HG02885 (cell line): ENCODE data around the gene KDM4B.

Experiments
- ATAC-seq: cut with Tn5 transposase; IDR thresholded peaks from one replicate; pipeline ENCODE4 v1.9.1; 2021; ENCODE audit warnings: mild to moderate bottlenecking; ENCODE audit not compliant: unreplicated experiment, poor library complexity

The KDM4B gene

DNA sequence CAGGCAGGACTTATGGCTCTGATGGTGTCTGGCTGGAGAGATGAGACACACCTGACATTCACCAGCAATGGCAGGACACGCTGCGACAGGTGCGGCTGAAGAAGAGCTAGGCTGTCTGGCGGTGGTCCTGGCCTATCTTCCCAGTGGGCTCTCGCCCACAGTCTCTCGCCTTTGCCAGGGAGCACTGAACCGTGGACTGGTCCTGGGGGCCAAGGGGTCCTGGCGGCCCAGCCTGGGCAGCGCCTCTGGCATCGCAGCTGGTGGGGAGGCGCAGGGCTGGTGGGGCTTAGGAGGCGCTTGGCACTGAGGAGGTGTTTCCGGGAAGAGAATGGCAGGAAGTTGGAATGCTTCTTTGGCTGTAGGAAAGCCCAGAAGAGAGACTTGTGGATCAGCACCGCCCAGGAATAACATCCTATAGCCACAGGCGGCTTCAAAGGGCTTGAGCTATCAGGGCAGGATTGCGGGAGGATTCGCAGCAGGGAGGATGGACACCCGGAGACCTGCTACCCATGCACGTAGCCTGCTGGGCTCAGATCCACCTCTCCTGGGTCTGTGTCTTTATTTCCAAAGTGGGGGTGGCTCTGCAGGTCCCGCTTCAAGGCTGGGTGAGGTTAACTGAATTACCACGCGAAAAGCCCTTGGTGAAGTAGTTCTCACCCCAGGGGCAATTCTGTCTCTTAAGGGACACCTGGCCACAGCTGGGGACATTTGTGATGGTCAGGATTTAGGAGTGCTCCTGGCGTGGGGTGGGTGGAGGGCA is 14.6 kb downstream of the KDM4B start:
- no peak for ATAC-seq

DNA sequence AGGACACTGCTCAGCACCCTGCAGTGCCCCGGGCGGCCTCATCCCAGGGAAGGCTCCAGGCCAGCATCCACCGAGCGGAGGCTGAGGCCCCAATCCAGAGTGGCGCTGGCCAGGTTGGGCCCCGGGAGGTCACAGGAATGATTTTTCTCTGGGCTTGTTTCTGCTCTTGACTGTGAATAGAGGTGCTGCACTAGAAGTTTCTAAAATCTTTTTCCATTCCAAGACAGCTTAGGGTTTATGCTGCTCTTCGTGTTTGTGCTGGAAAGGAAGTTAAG is 15.1 kb downstream of the KDM4B start:
- no peak for ATAC-seq

DNA sequence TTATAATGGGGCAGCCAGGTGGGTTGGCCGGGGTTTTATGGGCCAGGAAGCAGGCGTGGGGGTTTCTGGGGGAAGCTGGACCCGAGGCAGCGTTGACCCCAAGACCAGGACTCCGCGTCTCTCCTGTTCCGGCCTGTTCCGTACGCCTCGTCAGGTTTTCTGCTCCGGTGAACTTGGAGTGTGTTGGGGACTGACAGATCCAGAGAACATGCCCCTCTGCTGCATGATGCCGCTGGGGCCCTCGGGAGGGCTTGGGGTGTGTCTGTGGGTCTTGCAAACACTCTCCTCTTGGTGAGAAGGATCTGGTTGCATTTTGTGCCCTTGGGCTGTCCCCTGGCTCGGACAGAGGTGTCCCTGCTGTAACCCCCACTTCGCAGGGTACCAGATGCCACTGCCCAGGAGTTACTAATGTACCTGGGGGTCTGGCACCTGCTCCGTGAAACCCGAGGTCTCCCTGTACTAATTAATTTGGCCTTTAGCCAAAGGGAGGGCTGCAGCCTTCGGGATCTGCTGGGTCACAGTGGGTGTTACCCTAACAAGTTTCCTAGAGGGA is 15.6 kb downstream of the KDM4B start:
- no peak for ATAC-seq

DNA sequence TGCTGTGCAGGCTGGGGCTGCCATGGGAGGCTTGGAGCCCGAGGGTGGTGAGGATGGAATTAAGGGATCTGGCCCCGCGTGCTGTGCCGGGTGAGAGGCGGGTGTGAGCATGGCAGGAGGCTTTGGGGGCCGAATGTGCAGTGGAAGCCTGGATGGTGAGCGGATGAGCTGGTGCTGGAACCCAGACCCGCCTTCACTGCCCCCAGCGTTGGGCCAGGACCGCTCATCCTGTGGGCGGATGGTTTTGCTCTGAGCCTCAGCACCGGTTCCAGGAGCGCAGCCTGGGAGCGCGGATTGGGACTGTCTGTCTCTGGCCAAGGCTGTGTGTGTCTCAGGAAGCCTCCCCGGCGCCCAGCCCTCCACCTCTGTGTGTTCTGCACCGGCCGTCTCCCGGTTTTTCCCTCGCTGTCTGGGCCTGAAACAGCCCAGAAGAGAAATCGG is 16.7 kb downstream of the KDM4B start:
- no peak for ATAC-seq

DNA sequence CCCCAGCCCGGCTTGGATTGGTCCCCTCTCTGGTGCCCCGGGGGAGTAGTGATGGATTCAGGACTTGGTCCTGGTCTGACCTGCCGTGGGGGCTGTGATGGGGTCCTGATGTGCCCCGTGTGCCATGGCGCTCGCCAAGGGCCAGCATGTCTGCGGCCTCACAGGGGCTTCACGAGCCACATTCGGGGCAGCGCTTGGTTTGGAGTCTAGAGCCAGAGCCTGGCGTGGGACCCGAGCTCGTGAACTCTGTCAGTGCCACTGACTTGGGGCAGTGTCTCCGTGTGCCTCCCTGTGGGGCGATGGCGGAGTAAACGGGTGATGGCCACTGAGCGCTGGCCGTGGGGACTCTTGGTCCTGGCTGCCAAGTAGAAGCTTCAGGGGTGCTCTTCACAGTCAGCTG is 17.1 kb downstream of the KDM4B start:
- no peak for ATAC-seq

DNA sequence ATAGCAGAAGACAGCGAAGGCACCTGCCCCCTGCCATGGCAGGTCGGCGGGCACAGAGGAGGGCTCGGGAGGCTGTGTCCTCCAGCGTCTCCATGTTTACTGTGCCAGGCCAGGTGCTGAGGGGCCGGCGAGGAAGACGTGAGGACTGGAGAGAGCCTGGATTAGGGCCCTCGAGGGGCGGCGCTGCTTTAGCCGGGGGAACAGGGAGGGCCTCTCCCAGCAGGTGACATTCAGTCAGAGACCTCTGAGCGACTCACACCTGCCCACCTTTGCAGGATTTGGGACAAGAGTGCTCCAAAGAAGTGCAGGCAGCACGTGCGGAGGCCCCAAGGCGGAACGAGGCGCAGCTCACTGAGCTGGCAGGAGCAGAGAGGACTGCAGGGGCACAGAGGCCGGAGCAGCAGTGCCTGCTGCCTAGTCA is 17.6 kb downstream of the KDM4B start:
- no peak for ATAC-seq

DNA sequence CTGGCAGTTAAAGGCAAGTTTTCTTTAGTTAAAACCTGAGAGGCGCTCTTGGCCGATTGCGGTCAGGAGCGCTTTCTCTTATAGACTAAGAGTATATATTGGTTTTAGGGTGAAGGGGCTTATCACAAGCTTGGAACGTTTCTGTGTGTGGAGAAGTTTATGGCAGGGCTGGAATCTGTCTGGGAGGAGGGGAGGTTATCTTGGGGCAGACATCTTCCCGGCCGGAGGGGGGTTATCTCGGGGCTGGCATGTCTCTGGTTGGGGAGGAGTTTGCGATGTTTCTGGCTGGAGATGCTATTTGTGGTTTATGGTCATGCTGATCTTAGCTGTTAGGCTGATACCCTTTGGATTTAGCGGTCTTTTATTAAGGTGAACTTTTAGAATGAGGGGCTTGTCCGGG is 18.3 kb downstream of the KDM4B start:
- no peak for ATAC-seq

DNA sequence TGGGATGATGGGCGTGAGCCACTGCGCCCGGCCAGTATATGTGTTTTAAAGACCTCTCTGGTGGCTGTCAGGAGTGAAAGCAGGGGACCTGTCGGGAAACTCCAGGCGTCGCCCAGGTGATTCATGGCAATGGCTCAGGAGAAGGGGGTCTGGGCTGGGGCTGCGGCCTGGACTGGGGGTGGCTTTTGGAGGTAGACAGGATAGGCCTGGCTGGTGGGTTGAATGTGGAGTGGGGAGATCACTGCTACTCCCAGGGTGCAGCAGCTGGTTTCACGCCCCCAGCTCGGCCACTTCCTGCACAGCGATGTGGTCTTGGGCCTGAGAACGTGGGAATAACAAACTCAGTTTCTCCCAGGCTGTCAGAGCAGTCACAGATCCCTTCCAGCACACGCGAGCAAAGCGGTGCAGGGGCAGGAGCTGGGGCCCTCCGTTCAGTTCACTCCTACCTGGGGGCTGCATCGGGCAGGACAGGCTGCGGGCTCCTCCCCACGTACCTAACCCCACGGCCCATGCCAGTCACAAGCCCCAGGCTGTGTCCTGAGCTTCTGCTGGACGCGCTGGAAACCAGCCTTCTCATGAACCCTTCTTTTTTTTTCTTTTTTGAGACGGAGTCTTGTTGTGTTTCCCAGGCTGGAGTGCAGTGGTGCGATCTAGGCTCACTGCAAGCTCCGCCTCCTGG is 18.9 kb downstream of the KDM4B start:
- no peak for ATAC-seq

DNA sequence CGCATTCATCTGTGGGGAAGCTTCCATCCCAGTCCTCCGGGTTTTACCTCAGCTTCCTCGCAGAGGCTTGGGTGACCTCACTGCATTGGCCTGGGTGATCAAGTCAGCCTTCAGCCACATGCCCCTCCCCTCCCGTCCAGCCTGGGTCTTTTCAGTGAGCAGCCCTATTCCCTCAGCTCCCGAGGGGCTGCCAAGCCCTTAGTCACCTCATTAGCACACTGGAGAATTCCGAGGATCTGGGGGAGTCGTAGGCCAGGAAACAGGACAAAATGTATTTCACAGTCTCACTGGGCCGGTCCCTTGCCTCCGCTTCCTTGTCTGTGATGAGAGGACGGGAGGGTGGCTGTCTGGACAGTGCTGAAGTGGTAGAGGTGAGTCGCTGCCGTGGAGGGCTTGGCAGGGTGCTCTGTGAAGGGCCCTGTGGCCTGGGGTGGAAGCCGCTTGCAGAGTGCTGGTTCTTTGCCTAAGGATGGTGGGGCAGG is 19.9 kb downstream of the KDM4B start:
- no peak for ATAC-seq

DNA sequence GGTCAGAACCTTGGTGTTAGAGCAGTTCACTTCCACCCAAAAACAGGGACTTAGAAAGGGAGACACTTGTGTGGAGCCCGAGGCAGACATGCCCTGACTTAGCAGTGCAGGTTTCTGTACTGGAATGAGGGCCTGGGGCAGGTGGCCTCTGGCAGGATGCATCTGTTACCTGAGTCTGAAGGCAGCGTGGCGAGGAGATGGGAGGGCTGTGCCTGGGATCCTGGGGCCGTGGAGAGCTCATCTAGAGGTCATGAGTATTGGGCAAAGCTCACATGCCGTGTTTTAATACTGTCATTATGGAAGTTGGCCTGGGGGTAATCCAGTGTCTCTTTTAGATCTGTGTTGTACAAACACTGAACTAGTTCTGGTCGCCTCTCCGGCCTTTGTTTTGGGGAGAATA is 21.4 kb downstream of the KDM4B start:
- no peak for ATAC-seq

DNA sequence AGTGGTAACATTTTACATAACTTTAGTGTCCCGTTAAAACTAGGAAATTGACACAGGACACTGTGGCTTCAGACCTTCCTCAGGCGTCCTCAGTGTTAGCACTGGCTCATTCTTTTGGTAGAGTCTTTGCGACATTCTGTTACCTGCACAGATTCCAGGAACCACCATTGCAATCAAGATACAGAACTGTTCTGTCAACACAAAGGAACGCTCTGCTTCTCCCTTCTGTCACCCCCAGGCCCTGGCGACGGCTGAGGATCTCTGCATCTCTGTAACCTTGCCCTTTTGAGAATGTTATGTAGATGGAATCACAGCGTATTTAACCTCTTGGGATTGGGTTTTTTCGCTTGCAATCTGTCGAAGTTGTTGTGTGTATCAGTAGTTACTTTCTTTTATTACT is 22.6 kb downstream of the KDM4B start:
- no peak for ATAC-seq

DNA sequence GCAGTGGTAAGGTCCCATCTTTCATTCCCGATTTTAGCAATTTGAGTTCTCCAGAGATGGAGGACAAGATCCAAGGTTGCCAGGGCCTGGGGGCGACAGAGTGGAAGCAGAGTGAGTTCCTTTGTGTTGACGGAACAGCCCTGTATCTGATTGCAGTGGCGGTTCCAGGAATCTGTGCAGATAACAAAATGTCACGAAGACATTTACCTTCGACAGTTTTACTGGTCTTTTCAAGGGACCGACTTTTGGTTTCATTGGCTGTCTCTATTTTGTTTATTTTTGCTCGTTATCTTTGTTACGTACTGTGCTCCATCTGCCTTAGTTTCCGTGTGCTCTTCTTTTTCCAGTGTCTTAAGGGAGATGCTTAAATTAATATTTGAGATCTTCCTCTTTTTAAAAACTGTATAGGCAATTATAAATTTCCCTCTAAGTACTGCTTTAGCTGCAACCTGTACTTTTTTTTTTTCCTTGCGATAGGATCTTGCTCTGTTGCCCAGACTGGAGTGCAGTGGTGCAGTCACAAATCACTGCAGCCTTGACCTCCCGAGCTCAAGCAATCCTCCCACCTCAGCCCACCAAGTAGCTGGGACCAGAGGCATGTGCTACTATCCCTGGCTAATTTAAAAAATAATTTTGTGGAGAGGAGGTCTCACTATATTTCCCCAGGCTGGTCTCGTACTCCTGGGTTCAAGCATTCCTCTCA is 23.2 kb downstream of the KDM4B start:
- no peak for ATAC-seq

DNA sequence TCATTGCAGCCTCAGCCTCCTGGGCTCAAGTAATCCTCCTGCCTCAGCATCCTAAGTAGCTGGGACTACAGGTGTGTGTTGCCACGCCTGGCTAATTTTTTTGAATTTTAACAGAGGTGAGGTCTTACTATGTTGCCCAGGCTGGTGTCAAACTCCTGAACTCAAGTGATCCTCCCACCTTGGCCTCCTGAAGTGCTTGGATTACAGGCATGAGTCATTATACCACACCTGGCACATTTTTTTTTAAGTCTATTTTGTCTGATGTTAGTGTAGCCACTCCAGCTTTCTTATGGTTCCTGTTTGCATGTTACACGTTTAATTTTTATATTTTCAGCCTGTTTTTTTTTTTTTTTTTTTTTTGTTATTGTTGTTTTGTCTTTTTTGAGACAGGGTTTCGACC is 24.8 kb downstream of the KDM4B start:
- ATAC-seq: no peak

DNA sequence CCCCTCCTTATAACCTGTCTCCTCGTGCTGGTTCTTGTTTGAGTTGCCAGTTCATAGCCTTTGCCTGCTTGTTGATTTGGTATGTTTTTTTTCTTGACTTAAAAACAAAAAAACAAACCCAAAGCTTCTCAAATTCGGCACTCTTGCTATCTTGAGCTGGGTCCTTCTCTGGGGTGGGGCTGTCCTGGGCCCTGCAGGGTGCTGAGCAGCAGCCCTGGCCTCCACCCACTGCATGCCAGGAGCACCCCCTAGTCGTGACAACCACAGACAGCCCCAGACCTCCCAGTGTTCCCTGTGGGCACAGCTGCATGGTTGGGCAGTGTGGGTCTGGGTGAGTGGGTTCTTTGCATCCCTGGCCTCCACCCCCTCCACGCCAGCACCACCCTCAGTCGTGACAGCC is 27.8 kb downstream of the KDM4B start:
- ATAC-seq: no peak

DNA sequence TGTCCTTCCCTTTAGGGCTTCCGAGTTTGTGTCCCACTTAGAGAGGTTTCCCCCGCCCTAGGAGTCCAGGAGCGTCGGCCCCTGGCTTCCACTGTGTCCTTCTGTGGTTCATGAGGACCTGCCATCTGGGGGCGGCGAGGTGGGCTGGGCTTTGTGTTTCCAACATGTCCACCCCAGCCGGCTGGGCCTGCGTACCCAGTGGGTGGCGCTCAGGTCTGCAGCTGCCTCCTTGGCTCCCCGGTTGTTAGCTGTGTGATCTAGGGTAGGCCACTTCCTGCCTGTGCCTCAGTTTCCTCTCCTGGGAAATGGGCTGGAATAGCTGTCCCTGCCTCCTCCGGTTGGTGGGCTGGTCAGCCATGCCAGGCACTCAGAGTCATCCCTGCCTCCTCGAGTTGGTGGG is 28.4 kb downstream of the KDM4B start:
- ATAC-seq: no peak

DNA sequence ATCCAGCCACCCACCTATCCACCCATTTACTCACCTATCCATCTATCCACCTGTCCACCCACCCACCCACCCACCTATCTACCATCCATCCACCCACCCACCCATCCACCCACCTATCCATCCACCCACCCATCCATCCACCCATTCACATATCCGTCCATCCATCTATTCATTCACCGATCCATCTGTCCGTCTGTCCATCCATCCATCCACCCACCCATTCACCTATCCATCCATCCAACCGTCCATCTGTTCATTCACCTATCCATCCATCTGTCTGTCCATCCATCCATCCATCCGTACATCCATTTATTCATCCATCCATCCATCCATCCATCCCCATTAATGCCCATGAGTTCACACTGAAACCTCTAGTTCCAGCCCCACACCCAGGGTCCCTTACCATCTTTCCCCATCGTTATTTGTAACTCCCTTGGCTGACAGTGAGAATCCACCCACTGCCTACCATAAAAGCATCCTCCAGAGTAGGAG is 31.3 kb downstream of the KDM4B start:
- no peak for ATAC-seq

DNA sequence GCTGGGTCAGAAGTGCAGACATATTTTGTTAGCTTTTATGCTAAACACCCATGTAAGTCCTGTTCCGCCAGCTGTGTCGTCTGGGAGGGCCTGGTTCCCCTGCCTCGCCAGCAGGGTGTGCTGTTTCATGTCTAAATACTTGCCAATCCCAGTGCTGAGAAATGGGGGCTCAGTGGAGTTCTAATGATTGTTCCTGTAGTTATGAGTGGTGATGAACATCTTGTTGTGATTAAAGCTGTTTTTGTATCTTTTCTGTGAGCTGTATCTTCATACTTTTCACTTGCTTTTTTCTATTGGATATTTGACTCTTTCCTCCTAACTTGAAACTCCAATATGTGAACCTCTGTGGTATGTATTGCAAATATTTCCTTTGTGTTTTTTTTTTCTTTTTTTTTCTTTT is 32.7 kb downstream of the KDM4B start:
- ATAC-seq: no peak

DNA sequence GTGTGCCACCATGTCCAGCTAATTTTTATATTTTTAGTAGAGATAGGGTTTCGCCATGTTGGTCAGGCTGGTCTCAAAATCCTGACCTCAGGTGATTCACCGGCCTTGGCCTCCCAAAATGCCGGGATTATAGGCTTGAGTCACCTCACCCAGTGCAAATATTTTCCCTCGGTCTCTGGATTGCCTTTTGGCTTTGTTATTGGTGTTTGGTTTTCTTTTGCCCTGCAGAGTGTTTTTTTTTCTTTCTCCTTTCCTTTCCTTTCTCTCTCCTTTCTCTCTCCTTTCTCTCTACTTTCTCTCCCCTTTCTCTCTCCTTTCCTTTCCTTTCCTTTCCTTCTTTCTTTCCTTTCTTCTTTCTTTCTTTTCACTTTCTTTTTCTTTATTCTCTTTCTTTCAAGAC is 33.2 kb downstream of the KDM4B start:
- ATAC-seq: no peak

DNA sequence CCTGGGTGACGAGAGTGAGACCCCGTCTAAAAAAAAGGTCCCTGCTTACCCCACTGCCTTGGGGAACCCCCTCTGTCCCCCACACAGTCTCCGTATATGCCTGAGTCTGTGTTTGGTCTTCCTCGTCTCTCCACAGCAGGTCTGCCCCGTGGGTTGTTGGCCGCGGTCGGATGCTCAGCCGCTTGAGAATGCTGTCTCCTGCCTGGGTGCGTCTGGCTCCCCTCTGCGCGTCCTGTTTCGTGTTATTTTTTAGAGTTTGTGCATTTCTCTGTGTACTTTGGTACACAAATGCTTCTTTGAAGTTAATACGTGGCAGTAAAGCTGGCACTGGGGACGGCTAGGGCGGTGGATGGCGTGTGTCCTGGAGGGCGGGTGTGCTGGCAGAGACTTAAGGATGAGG is 34.9 kb downstream of the KDM4B start:
- ATAC-seq: no peak

DNA sequence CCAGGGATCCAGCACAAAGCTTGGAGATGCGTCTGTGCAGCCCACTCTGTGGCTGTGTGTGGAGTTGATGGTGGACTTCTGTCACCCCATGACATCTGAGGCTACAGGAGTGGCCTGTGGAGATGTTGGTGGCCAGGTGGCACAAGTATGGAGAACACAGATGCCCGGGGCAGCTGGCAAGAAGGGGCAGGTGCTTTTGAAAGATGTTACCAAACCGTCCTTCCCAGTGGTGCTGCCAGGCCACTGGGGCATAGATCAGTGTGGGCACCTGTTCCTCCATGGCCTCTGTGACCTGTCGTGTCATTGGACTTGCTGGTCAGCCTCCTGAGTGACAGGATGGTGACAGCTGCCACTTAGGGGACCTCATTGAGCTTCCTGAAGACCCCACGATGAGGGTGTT is 36.2 kb downstream of the KDM4B start:
- no peak for ATAC-seq

DNA sequence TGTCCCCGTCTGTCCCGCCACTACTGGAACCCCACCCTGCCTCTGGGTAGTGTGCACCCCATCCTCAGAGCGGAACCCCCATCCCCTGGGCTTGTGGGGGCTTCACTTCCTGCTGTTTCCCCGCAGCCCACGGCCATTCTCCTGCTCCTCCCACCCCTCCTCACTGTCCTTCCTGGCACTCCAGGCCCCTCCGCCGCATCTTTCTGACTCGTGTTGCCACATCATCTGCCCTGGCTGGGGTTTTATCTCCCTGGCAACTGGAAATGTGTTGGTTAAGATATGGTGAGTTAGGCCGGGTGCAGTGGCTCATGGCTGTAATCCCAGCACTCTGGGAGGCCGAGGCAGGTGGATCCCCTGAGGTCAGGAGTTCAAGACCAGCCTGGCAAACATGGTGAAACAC is 37.3 kb downstream of the KDM4B start:
- no peak for ATAC-seq
